Colonic mucosa (tissue), 4 donors: ENCODE data around the gene NCKAP1. TPM values are rescaled to one million over a fixed set of nuclear protein-coding genes. Genes with fewer than 3 reads are reported as not detected.
"Not testable (repeated sequence)": the region's sequence is repeated elsewhere in the genome, so short reads cannot be mapped to it uniquely, and the experiment has no call there.

Source experiments
- DNase-seq: peaks from one replicate; pipeline ENCODE4 v3.0.0-alpha.2; 2020
- H3K27ac ChIP-seq: fragments of 200-600 bp; one replicate; pipeline ENCODE4 v1.8.0; 2021
- H3K27me3 ChIP-seq: fragments of 200-600 bp; one replicate; pipeline ENCODE4 v1.8.0; 2021
- H3K36me3 ChIP-seq: fragments of 200-600 bp; one replicate; pipeline ENCODE4 v1.8.0; 2021
- H3K4me1 ChIP-seq: fragments of 200-600 bp; one replicate; pipeline ENCODE4 v1.8.0; 2021; ENCODE audit warnings: mild to moderate bottlenecking
- H3K4me3 ChIP-seq: fragments of 200-600 bp; one replicate; pipeline ENCODE4 v1.8.0; 2021
- H3K9ac ChIP-seq, 2 donors: one replicate each; pipeline ENCODE4 v1.7.0; 2013; ENCODE audit warnings: control low read depth in 2 of 2, low read depth in 2 of 2, low read length in 2 of 2
- H3K9me3 ChIP-seq: fragments of 200-600 bp; one replicate; pipeline ENCODE4 v1.8.0; 2021
- intact Hi-C: fragments of 100-400 bp; cut with DNase I; formaldehyde crosslinking; loops from one replicate; pipeline ENCODE4 v1.14.1; 2022
- total RNA-seq, 2 donors: library from RNA; stranded (reverse); fragmentation: NEBNext Ultra II Directional in 1 of 2; extraction: Animal tissue kit (Norgen Biotek cat#: 25700) in 1 of 2; gene quantifications; one replicate each; pipeline ENCODE4 v1.2.1, GENCODE V29; 2021
- TF ChIP-seq, protein P1 (sequence below): fragments of 200-600 bp; IDR thresholded peaks from one replicate; pipeline ENCODE4 v1.8.0; 2022; ENCODE audit warnings: antibody characterized with exemption, mild to moderate bottlenecking
- donor health status: healthy.
- donor health status: DM: no; HTN: no; CAD: no.
- donor health status: DM: no; HTN: no; CAD: no.

The NCKAP1 gene
- total RNA-seq, 2 donors from 2014 or later, result 105 to 133 TPM

DNA sequence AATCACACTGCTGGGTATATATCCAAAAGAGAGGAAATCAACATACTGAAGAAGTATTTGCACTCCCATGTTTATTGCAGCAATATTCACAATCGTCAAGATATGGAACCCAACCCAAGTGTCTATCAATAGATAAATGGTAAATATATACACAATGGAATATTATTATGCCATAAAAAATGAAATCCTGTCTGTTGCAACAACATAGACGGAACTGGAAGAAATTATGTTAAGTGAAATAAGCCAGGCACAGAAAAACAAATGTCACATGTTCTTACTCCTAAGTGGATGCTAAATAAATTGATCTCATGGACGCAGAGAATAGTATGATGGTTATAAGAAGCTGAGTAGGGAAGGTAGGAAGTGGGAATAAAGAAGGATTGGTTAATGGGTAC, 65.7 kb downstream of the NCKAP1 start:
- Histone ChIP-seq H3K4me1 (no peaks in the 10 kb centered on the region), H3K27ac (no peak overlapping the region), H3K27me3 (no peaks in the 10 kb centered on the region), H3K9me3 (no peaks in the 10 kb centered on the region), H3K36me3 (no peaks in the 10 kb centered on the region), H3K4me3 (no peak overlapping the region), H3K9ac (no peak overlapping the region)
- no peak for DNase-seq
- intact Hi-C loops, result loop anchor here (10.0 kb wide), 1 partner anchor 48 kb away; no protein-coding TSS in a partner anchor
- TF ChIP-seq, protein P1, sequence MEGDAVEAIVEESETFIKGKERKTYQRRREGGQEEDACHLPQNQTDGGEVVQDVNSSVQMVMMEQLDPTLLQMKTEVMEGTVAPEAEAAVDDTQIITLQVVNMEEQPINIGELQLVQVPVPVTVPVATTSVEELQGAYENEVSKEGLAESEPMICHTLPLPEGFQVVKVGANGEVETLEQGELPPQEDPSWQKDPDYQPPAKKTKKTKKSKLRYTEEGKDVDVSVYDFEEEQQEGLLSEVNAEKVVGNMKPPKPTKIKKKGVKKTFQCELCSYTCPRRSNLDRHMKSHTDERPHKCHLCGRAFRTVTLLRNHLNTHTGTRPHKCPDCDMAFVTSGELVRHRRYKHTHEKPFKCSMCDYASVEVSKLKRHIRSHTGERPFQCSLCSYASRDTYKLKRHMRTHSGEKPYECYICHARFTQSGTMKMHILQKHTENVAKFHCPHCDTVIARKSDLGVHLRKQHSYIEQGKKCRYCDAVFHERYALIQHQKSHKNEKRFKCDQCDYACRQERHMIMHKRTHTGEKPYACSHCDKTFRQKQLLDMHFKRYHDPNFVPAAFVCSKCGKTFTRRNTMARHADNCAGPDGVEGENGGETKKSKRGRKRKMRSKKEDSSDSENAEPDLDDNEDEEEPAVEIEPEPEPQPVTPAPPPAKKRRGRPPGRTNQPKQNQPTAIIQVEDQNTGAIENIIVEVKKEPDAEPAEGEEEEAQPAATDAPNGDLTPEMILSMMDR, result no peak

GRCh38 chr2:182971820-182972547, 66.3 kb downstream of the NCKAP1 start:
- Histone ChIP-seq H3K9me3 (no peaks in the 10 kb centered on the region), H3K27ac (no peak overlapping the region), H3K4me1 (no peaks in the 10 kb centered on the region), H3K9ac (no peak overlapping the region), H3K27me3 (no peaks in the 10 kb centered on the region), H3K36me3 (no peaks in the 10 kb centered on the region), H3K4me3 (no peak overlapping the region)
- no peak for DNase-seq
- intact Hi-C loops, result loop anchor here (10.0 kb wide), 1 partner anchor 47 kb away; no protein-coding TSS in a partner anchor
- TF ChIP-seq, protein P1, result no peak

- DNase-seq, result no peak
- TF ChIP-seq, protein P1, result no peak
- Histone ChIP-seq H3K4me1 (no peaks in the 10 kb centered on the region), H3K4me3 (no peak overlapping the region), H3K27ac (no peak overlapping the region), H3K27me3 (no peaks in the 10 kb centered on the region), H3K9ac (no peak overlapping the region), H3K36me3 (no peaks in the 10 kb centered on the region), H3K9me3 (no peaks in the 10 kb centered on the region)
- intact Hi-C loops, result loop anchor here (10.0 kb wide), 1 partner anchor 46 kb away; no protein-coding TSS in a partner anchor
These were observed 67.8 kb downstream of the NCKAP1 start for GRCh38 chr2:182970486-182970885.

DNA sequence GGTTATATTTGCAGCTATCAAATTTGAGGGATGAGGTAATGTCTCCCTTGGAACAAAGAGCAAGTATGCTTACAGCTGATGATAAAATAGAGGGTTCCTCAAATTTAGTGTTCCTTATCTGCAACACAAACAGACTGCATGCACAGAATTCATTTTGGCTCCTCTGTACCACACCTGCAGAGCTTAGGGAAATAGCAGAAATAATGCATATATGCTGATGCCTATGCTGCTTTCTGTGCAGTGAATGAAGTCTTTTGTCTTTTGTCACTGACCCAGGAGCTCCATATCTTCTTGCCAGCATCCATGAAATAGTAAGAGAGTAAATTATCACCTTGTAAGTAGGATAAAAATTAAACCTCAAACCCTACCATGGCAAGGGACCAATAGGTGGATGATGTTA, 69.8 kb downstream of the NCKAP1 start:
- no peak for DNase-seq
- intact Hi-C loops, result no loop called here
- Histone ChIP-seq H3K27ac (no peak overlapping the region), H3K9me3 (no peaks in the 10 kb centered on the region), H3K36me3 (no peaks in the 10 kb centered on the region), H3K4me3 (no peak overlapping the region), H3K27me3 (no peaks in the 10 kb centered on the region), H3K9ac (no peak overlapping the region), H3K4me1 (no peaks in the 10 kb centered on the region)
- TF ChIP-seq, protein P1, result no peak

DNA sequence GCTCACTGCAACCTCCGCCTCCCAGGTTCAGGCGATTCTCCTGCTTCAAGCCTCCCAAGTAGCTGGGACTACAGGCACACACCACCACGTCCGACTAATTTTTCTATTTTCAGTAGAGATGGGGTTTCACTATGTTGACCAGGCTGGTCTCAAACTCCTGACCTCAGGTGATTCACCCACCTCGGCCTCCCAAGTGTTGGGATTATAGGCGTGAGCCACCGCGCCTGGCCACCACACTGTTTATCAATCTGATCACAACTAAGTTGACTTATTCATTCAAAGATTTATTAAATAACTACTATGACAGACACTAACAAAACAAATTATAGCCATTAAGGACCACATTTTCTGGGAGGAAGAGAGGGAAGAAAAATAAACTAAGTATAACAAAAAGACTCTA, 71.9 kb downstream of the NCKAP1 start:
- H3K27ac ChIP-seq, H3K4me3 ChIP-seq, intact Hi-C loops, H3K27me3 ChIP-seq, DNase-seq, H3K36me3 ChIP-seq, H3K4me1 ChIP-seq, H3K9me3 ChIP-seq, H3K9ac ChIP-seq: not testable (repeated sequence)

DNA sequence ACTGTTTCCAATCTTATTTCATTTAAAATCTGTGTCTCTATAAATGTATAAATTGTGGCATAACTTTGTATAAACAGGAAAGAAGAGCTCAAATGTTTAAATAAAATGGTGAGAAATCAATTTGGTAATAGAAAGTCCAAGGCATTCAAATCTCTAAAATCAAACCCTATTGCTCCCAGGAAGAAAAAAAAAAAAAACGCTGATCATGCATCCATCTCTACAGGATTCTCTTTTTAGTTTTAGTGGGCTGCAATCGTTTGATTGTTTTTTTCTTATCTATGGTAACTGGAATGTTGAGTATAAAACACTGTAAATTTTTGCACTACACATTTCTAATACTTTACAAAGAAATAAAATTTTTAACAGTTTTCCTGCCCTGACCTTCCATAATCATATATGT, 75.6 kb downstream of the NCKAP1 start:
- TF ChIP-seq, protein P1, result no peak
- Histone ChIP-seq H3K36me3 (no peaks in the 10 kb centered on the region), H3K4me3 (no peak overlapping the region), H3K27me3 (no peaks in the 10 kb centered on the region), H3K27ac (no peak overlapping the region), H3K4me1 (no peaks in the 10 kb centered on the region), H3K9ac (no peak overlapping the region), H3K9me3 (no peaks in the 10 kb centered on the region)
- intact Hi-C loops, result no loop called here
- no peak for DNase-seq

- H3K9me3 ChIP-seq, H3K27me3 ChIP-seq, DNase-seq, H3K9ac ChIP-seq, H3K4me1 ChIP-seq, intact Hi-C loops, H3K36me3 ChIP-seq, H3K27ac ChIP-seq, H3K4me3 ChIP-seq: not testable (repeated sequence)
These were observed 77.4 kb downstream of the NCKAP1 start for GRCh38 chr2:182960869-182961268.
